Measurements from ENCODE around the gene CERS1.

DNA sequence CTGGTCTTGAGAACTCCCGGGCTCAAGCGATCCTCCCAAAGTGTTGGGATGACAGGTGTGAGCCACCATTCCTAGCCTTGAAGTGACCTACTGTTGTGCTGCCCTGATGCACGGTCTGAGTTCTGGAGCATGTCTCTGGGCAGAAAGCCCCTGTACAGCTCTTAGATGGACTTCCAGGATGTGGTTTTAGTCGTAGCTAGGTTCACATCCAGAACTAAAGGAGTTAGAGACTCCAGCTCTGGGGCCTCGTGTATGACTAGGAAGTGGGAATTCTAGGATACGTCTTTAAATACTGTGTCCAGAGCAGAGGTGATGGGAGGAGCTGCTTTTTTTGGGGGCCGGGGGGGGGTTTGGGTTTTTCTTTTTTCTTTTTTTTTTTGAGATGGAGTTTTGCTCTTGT is 52.0 kb downstream of the CERS1 start:
- TF ChIP-seq, protein P1, sequence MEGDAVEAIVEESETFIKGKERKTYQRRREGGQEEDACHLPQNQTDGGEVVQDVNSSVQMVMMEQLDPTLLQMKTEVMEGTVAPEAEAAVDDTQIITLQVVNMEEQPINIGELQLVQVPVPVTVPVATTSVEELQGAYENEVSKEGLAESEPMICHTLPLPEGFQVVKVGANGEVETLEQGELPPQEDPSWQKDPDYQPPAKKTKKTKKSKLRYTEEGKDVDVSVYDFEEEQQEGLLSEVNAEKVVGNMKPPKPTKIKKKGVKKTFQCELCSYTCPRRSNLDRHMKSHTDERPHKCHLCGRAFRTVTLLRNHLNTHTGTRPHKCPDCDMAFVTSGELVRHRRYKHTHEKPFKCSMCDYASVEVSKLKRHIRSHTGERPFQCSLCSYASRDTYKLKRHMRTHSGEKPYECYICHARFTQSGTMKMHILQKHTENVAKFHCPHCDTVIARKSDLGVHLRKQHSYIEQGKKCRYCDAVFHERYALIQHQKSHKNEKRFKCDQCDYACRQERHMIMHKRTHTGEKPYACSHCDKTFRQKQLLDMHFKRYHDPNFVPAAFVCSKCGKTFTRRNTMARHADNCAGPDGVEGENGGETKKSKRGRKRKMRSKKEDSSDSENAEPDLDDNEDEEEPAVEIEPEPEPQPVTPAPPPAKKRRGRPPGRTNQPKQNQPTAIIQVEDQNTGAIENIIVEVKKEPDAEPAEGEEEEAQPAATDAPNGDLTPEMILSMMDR (conservative IDR thresholded peaks at IDR 0.05; ENCODE audit: low read depth, low read length), result no peak
- TF ChIP-seq EZH2 (IDR thresholded peaks at IDR 0.05; ENCODE audit: borderline replicate concordance, low read depth, low read length, poor library complexity, severe bottlenecking), result no peak
